Measurements from ENCODE around the gene TIGD1. TPM values are rescaled to one million over a fixed set of nuclear protein-coding genes. Genes with fewer than 3 reads are reported as not detected.

The TIGD1 gene
- total and polyA plus RNA-seq, 2 of the 13 experiments (the other 11 are each of a cell fraction or from before 2014, with no cell fraction given) = 3.5 to 9.5 TPM

- TF ChIP-seq ZNF142 (CRISPR knock-in tag; IDR thresholded peaks at IDR 0.05) = peak; percentile 96
- TF ChIP-seq AFF4 (CRISPR knock-in tag; IDR thresholded peaks at IDR 0.05) = peak; percentile 45; the same call in 1 of the 2 replicates
- TF ChIP-seq, protein P1, sequence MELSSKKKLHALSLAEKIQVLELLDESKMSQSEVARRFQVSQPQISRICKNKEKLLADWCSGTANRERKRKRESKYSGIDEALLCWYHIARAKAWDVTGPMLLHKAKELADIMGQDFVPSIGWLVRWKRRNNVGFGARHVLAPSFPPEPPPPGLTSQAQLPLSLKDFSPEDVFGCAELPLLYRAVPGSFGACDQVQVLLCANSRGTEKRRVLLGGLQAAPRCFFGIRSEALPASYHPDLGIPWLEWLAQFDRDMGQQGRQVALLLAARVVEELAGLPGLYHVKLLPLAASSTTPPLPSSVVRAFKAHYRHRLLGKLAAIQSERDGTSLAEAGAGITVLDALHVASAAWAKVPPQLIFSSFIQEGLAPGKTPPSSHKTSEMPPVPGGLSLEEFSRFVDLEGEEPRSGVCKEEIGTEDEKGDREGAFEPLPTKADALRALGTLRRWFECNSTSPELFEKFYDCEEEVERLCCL (CRISPR knock-in tag; IDR thresholded peaks at IDR 0.05; ENCODE audit: borderline replicate concordance) = peak; percentile 78; the same call in 1 of the 2 replicates
- TF ChIP-seq IKZF4 (CRISPR knock-in tag; IDR thresholded peaks at IDR 0.05; ENCODE audit: borderline replicate concordance, low read depth, not compliant biosample characterization) = peak; percentile 99
- TF ChIP-seq, protein P2, sequence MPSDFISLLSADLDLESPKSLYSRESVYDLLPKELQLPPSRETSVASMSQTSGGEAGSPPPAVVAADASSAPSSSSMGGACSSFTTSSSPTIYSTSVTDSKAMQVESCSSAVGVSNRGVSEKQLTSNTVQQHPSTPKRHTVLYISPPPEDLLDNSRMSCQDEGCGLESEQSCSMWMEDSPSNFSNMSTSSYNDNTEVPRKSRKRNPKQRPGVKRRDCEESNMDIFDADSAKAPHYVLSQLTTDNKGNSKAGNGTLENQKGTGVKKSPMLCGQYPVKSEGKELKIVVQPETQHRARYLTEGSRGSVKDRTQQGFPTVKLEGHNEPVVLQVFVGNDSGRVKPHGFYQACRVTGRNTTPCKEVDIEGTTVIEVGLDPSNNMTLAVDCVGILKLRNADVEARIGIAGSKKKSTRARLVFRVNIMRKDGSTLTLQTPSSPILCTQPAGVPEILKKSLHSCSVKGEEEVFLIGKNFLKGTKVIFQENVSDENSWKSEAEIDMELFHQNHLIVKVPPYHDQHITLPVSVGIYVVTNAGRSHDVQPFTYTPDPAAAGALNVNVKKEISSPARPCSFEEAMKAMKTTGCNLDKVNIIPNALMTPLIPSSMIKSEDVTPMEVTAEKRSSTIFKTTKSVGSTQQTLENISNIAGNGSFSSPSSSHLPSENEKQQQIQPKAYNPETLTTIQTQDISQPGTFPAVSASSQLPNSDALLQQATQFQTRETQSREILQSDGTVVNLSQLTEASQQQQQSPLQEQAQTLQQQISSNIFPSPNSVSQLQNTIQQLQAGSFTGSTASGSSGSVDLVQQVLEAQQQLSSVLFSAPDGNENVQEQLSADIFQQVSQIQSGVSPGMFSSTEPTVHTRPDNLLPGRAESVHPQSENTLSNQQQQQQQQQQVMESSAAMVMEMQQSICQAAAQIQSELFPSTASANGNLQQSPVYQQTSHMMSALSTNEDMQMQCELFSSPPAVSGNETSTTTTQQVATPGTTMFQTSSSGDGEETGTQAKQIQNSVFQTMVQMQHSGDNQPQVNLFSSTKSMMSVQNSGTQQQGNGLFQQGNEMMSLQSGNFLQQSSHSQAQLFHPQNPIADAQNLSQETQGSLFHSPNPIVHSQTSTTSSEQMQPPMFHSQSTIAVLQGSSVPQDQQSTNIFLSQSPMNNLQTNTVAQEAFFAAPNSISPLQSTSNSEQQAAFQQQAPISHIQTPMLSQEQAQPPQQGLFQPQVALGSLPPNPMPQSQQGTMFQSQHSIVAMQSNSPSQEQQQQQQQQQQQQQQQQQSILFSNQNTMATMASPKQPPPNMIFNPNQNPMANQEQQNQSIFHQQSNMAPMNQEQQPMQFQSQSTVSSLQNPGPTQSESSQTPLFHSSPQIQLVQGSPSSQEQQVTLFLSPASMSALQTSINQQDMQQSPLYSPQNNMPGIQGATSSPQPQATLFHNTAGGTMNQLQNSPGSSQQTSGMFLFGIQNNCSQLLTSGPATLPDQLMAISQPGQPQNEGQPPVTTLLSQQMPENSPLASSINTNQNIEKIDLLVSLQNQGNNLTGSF (CRISPR knock-in tag; IDR thresholded peaks at IDR 0.05) = peak; percentile 98
- TF ChIP-seq KDM3A (CRISPR knock-in tag; IDR thresholded peaks at IDR 0.05; ENCODE audit: low read depth) = peak; percentile 99
- peak; percentile 97 for TF ChIP-seq HIVEP1 (CRISPR knock-in tag; IDR thresholded peaks at IDR 0.05)
- TF ChIP-seq ZNF557 (CRISPR knock-in tag; IDR thresholded peaks at IDR 0.05) = peak; percentile 97
- TF ChIP-seq HNRNPH1 (optimal IDR thresholded peaks at IDR 0.05; ENCODE audit: low read depth, low read length) = no peak
- TF ChIP-seq ZSCAN22 (CRISPR knock-in tag; IDR thresholded peaks at IDR 0.05) = peak; percentile 61; the same call in 1 of the 2 replicates
Observed at GRCh38 chr2:232550354-232551249, at the start of gene TIGD1, which contains the start of gene EIF4E2 (continued).
